HEK293 (cell line): ENCODE data around the gene CCR5AS.
A peak's percentile ranks its signal among the peaks of the same experiment; 100 is the strongest.
"Not testable (repeated sequence)": the region's sequence is repeated elsewhere in the genome, so short reads cannot be mapped to it uniquely, and the experiment has no call there.

Experiments
- CTCF ChIA-PET: fragments of 350-600 bp; formaldehyde crosslinking; extraction: SDS; loops from one replicate; lab custom pipeline; 2021; ENCODE audit warnings: antibody characterized with exemption; lab: Yijun Ruan, JAX
- POLR2A ChIA-PET: fragments of 300-600 bp; formaldehyde crosslinking; extraction: SDS; loops from one replicate; lab custom pipeline; 2020; ENCODE audit warnings: antibody characterized with exemption, inconsistent platforms; lab: Yijun Ruan, JAX
- H3K27ac ChIP-seq: fragments of 200-500 bp; sonication (Bioruptor generic); 2 replicates; pipeline ENCODE4 v1.5.1; 2014; ENCODE audit warnings: low read depth, low read length, control low read depth, inconsistent platforms; ENCODE audit errors: extremely low read depth
- H3K36me3 ChIP-seq, 2 experiments: fragments of 200-500 bp in 1 of 2; sonication (Bioruptor generic) in 1 of 2; 1 replicate in 1 of 2; 2 replicates in 1 of 2; pipeline ENCODE4 v1.5.1; 2014 to 2017; ENCODE audit warnings: inconsistent platforms in 2 of 2, low read length in 2 of 2; ENCODE audit not compliant: control insufficient read depth in 2 of 2, insufficient read depth in 1 of 2
- H3K4me1 ChIP-seq: fragments of 200-500 bp; sonication (Bioruptor generic); 2 replicates; pipeline ENCODE4 v1.5.1; 2014; ENCODE audit warnings: mild to moderate bottlenecking, low read length, inconsistent platforms; ENCODE audit not compliant: control insufficient read depth, insufficient read depth
- H3K4me3 ChIP-seq: 2 replicates; pipeline ENCODE4 v1.5.1; 2011; ENCODE audit warnings: low read depth, mild to moderate bottlenecking, control low read depth, low read length, moderate library complexity
- H3K9me3 ChIP-seq: fragments of 200-500 bp; sonication (Bioruptor generic); 2 replicates; pipeline ENCODE4 v1.5.1; 2014; ENCODE audit warnings: low read depth, low read length, inconsistent platforms; ENCODE audit not compliant: control insufficient read depth, insufficient read depth
- HOXC10 ChIP-seq: sonication (generic); formaldehyde crosslinking; IDR thresholded peaks from 2 replicates; pipeline ENCODE4 v1.8.1; 2023; ENCODE audit warnings: mild to moderate bottlenecking, missing genetic modification reagents
- SALL2 ChIP-seq: fragments of 450-650 bp; formaldehyde crosslinking; IDR thresholded peaks from 2 replicates; pipeline ENCODE4 v1.5.0; 2017; ENCODE audit warnings: missing biosample characterization, mild to moderate bottlenecking, missing genetic modification characterization, borderline replicate concordance
- SETDB1 ChIP-seq: IDR thresholded peaks from one replicate; pipeline ENCODE4 v1.6.1; 2017; ENCODE audit warnings: mild to moderate bottlenecking, low read length, moderate library complexity, mixed read lengths; ENCODE audit not compliant: insufficient read length
- ZNF146 ChIP-seq: fragments of 450-650 bp; formaldehyde crosslinking; IDR thresholded peaks from 2 replicates; pipeline ENCODE4 v1.5.1; 2016; ENCODE audit warnings: missing biosample characterization, missing genetic modification characterization
- ZNF157 ChIP-seq: fragments of 450-650 bp; formaldehyde crosslinking; IDR thresholded peaks from 2 replicates; pipeline ENCODE4 v1.5.1; 2016; ENCODE audit warnings: missing biosample characterization, missing genetic modification characterization
- ZNF280D ChIP-seq: fragments of 450-650 bp; formaldehyde crosslinking; IDR thresholded peaks from 2 replicates; pipeline ENCODE4 v1.5.1; 2016; ENCODE audit warnings: missing biosample characterization, missing genetic modification characterization
- ZNF366 ChIP-seq: fragments of 450-650 bp; formaldehyde crosslinking; conservative IDR thresholded peaks from 2 replicates; pipeline ENCODE4 v1.5.1; 2016; ENCODE audit warnings: missing biosample characterization, missing genetic modification characterization
- ZNF645 ChIP-seq: fragments of 450-650 bp; formaldehyde crosslinking; IDR thresholded peaks from 2 replicates; pipeline ENCODE4; 2016; ENCODE audit warnings: missing biosample characterization, missing genetic modification characterization
- ZXDB ChIP-seq: fragments of 450-650 bp; formaldehyde crosslinking; IDR thresholded peaks from 2 replicates; pipeline ENCODE4 v1.5.1; 2016; ENCODE audit warnings: missing biosample characterization, missing genetic modification characterization

Gene CCR5AS

DNA sequence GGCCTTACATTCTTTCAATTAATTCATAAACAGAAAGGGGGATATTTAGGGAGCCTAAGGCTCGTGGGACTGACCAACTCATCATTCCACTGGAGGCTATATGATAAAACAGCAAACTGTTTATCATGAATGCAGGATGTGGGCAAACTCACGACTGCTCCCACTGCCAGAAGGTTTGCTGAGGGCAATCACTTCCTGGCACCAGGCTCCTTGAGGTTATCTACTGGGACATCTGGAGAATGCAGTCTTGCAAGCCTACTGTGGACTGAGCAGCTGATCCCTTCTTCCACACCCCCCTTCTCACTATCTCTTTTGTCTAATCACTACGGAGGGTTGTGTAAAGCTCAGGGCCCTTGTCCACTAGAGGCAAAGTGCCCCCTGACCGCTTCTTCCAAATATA, 26.3 kb upstream of the CCR5AS start:
- CTCF ChIA-PET: interaction anchor here (2.1 kb wide), 1 partner anchor 16 kb away, joined by 5 read pairs; no protein-coding TSS in a partner anchor
- POLR2A ChIA-PET: not testable (repeated sequence)

DNA sequence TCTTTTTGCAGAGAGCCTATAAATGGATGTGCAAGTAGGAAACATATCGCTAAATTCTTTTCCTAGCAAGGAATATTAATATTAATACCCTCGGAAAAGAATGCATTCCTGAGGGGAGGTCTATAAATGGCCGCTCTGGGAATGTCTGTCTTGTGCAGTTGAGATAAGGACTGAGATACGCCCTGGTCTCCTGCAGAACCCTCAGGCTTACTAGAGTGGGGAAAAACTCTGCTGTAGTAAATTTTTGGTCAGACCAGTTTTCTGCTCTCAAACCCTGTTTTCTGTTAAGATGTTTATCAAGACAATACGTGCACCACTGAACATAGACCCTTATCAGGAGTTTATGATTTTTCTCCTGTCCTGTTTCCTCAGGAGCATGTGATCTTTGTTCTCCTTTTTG, 25.0 kb upstream of the CCR5AS start:
- POLR2A ChIA-PET, H3K36me3 ChIP-seq, H3K9me3 ChIP-seq, H3K4me1 ChIP-seq, H3K27ac ChIP-seq, CTCF ChIA-PET, H3K4me3 ChIP-seq: not testable (repeated sequence)
- TF ChIP-seq SETDB1: peak; percentile 52

More for the DNA sequence above, 26.3 kb upstream of the CCR5AS start:
- not testable (repeated sequence) for H3K4me1 ChIP-seq, H3K9me3 ChIP-seq, H3K36me3 ChIP-seq, H3K4me3 ChIP-seq, H3K27ac ChIP-seq

DNA sequence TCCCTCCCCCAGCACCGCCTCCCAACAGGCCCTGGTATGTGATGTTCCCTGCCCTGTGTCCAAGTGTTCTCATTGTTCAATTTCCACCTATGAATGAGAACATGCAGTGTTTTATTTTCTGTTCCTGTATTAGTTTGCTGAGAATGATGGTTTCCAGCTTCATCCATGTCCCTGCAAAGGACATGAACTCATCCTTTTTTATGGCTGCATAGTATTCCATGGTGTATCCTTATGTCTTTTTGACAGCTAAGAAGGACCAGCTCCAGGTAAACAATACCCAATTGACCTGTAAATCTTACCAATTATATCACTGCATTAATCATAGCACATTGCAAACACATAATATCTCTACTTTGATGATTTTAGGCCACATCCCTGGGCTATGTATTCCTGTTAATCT, 24.0 kb upstream of the CCR5AS start:
- CTCF ChIA-PET, H3K4me3 ChIP-seq, H3K36me3 ChIP-seq, POLR2A ChIA-PET, H3K27ac ChIP-seq, H3K9me3 ChIP-seq, H3K4me1 ChIP-seq: not testable (repeated sequence)
- 0 out of 2 replicates have a peak, but pooled peaks have one; percentile 34 for TF ChIP-seq ZNF280D
- peak; percentile 59 for TF ChIP-seq ZNF146 (tag by site-specific recombination)

DNA sequence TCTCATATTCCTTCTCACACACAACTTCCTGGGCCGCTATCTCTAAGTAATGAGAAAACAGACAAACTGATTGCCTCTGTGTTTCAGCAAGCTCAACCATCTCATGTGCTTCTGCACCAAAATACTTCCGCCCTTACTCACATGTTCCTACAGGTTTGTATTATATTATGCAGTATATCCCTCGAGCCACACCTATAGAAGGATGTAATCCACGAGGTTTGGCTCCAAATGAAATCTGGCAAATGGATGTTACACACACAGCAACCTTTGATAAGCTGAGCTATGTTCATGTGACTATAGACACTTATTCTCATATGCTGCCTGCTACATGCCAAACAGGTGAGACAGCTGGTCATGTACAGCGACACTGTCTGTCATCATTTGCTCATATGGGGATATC, 22.8 kb upstream of the CCR5AS start:
- ChIA-PET CTCF (interaction anchor here (0.6 to 1.5 kb wide), 2 partner anchors 59 to 837 kb away, joined by 3 to 5 read pairs; no protein-coding TSS in a partner anchor), POLR2A (no interaction called here)
- no peaks in the 10 kb centered on the region for H3K36me3 ChIP-seq
- no peaks in the 10 kb centered on the region for H3K4me1 ChIP-seq
- H3K9me3 ChIP-seq: no peaks in the 10 kb centered on the region
- H3K4me3 ChIP-seq: no peak overlapping the region
- H3K27ac ChIP-seq: no peak overlapping the region
- TF ChIP-seq HOXC10 (CRISPR knock-in tag) (no peak), ZNF366 (tag by site-specific recombination) (no peak), SALL2 (tag by site-specific recombination) (no peak), ZXDB (tag by site-specific recombination) (no peak)

GRCh38 chr3:46429250-46429649, 22.4 kb upstream of the CCR5AS start:
- POLR2A ChIA-PET: no interaction called here
- Histone ChIP-seq H3K4me3 (no peak overlapping the region), H3K36me3 (no peaks in the 10 kb centered on the region), H3K9me3 (no peaks in the 10 kb centered on the region), H3K27ac (no peak overlapping the region), H3K4me1 (no peaks in the 10 kb centered on the region)
- no peak for TF ChIP-seq ZNF157
- TF ChIP-seq ZNF645 (tag by site-specific recombination): no peak
- CTCF ChIA-PET: interaction anchor here (0.6 to 1.5 kb wide), 2 partner anchors 60 to 836 kb away, joined by 3 to 5 read pairs; no protein-coding TSS in a partner anchor
